IPS DF 4.7 (cell line): ENCODE data around the gene FCGR3B.
"Not testable (repeated sequence)": the region's sequence is repeated elsewhere in the genome, so short reads cannot be mapped to it uniquely, and the experiment has no call there.

Experiments used
- DNase-seq: peaks from one replicate; pipeline ENCODE4 v3.0.0-alpha.2; 2013; ENCODE audit warnings: low spot score; ENCODE audit errors: extremely low read depth

FCGR3B gene

GRCh38 chr1:161631076-161631475, at the start of gene FCGR3B:
Gene FCGR3B, minus strand, starts transcription at chr1:161631176. Its CDS starts 82 bp downstream, at chr1:161631094.
- DNase-seq, result no peak

- DNase-seq, result no peak
Measured at GRCh38 chr1:161678500-161678899, 47.5 kb upstream of the FCGR3B start.

- DNase-seq, result no peak
Measured at GRCh38 chr1:161676958-161677689, 46.1 kb upstream of the FCGR3B start.

- DNase-seq, result no peak
Measured at GRCh38 chr1:161676441-161676840, 45.5 kb upstream of the FCGR3B start.

- DNase-seq, result not testable (repeated sequence)
Measured at GRCh38 chr1:161674908-161675307, 43.9 kb upstream of the FCGR3B start.

GRCh38 chr1:161674447-161674846, 43.5 kb upstream of the FCGR3B start:
- not testable (repeated sequence) for DNase-seq

- not testable (repeated sequence) for DNase-seq
Measured at GRCh38 chr1:161673437-161673836, 42.5 kb upstream of the FCGR3B start.

GRCh38 chr1:161671045-161672020, 40.4 kb upstream of the FCGR3B start:
- DNase-seq, result not testable (repeated sequence)

- DNase-seq, result not testable (repeated sequence)
Measured at GRCh38 chr1:161664689-161665088, 33.7 kb upstream of the FCGR3B start.

- not testable (repeated sequence) for DNase-seq
Measured at GRCh38 chr1:161663569-161663968, 32.6 kb upstream of the FCGR3B start.

- not testable (repeated sequence) for DNase-seq
Measured at GRCh38 chr1:161662684-161663339, 31.8 kb upstream of the FCGR3B start, which contains the start of gene FCGR2B. Gene FCGR2B, plus strand, starts transcription at chr1:161663143. Its CDS starts 99 bp downstream, at chr1:161663242.

- not testable (repeated sequence) for DNase-seq
Measured at GRCh38 chr1:161661660-161662311, 30.8 kb upstream of the FCGR3B start.

GRCh38 chr1:161658524-161658923, 27.5 kb upstream of the FCGR3B start:
- DNase-seq, result not testable (repeated sequence)

- not testable (repeated sequence) for DNase-seq
Measured at GRCh38 chr1:161653971-161654370, 23.0 kb upstream of the FCGR3B start.

GRCh38 chr1:161653541-161653940, 22.6 kb upstream of the FCGR3B start:
- DNase-seq, result not testable (repeated sequence)

- not testable (repeated sequence) for DNase-seq
Measured at GRCh38 chr1:161647507-161648360, 16.8 kb upstream of the FCGR3B start.

GRCh38 chr1:161644855-161645254, 13.9 kb upstream of the FCGR3B start:
- not testable (repeated sequence) for DNase-seq

- not testable (repeated sequence) for DNase-seq
Measured at GRCh38 chr1:161643481-161644208, 12.7 kb upstream of the FCGR3B start.

- DNase-seq, result not testable (repeated sequence)
Measured at GRCh38 chr1:161642697-161643096, 11.7 kb upstream of the FCGR3B start.
